ENCODE measurements around the gene POPDC2. TPM values are rescaled to one million over a fixed set of nuclear protein-coding genes. Genes with fewer than 3 reads are reported as not detected.

Gene POPDC2, protein sequence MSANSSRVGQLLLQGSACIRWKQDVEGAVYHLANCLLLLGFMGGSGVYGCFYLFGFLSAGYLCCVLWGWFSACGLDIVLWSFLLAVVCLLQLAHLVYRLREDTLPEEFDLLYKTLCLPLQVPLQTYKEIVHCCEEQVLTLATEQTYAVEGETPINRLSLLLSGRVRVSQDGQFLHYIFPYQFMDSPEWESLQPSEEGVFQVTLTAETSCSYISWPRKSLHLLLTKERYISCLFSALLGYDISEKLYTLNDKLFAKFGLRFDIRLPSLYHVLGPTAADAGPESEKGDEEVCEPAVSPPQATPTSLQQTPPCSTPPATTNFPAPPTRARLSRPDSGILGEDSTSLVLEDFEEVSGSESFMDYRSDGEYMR
- total RNA-seq: 1 to 10 TPM; 1.4 to 1.7 TPM

DNA sequence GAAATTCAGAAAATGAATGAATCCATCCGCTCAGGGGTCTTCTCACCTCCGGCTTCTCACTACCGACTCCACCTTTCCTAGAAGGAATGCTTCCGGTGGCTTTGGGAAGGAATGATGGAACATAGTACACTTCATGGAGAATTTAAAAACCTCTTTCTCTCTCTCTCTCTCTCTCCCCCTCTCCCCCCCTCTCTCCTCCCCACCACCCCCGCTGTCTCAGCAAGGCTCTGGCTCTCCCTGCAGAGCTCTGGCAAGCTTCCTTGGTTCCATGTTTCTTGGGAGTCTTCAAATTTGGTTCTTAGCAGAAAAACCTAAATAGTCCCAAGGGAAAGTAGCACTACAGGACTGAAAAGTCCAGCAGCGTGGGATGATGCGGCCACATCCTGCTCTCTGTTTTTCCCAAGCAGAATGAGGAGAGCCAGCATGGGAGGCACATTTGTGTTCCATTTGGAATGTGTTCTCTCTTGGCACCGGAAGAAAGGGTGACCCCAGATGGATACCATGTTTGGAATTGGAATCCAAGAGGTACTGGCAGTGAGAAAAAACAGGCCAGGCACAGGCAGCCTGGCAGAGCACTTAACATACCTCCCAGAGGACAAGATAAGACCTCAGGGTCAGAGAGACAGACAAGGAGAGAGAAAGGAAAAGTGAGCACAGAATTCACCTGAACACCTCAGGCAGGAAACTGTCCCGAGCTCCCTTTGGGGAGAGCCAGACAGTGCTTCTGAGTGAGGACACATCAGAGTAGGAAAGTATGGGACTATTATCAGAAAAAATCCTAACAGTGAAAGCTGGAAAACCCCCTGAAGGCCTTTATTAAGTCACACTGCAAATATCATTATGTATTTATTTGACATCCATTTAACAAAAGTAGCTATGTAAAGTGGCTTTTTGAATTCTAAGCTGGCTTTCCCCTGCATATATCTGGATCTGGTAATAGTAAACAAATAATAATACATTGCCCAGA lies at the start of gene POPDC2:
POPDC2 (minus strand) TSS at position 116 of the 967 bp plus-strand sequence. CDS start 166 bp downstream, outside the sequence.
- intact Hi-C loops (cut with DNase I, micrococcal nuclease): no loop called here
- Mint-ChIP-seq H3K27ac (no peak within 1 kb of the TSS), H3K27me3 (no peaks in the 10 kb centered on the region), H3K4me1 (no peaks in the 10 kb centered on the region), H3K4me3 (no peak within 1 kb of the TSS), H3K9me3 (ENCODE audit: low read depth) (no peaks in the 10 kb centered on the region), H3K36me3 (ENCODE audit: low read depth) (peaks cover 2% of the 10 kb centered on the region)
- ChIA-PET POLR2A (no interaction called here), CTCF (no interaction called here)
- ATAC-seq (no peak), DNase-seq (no peak)

DNA sequence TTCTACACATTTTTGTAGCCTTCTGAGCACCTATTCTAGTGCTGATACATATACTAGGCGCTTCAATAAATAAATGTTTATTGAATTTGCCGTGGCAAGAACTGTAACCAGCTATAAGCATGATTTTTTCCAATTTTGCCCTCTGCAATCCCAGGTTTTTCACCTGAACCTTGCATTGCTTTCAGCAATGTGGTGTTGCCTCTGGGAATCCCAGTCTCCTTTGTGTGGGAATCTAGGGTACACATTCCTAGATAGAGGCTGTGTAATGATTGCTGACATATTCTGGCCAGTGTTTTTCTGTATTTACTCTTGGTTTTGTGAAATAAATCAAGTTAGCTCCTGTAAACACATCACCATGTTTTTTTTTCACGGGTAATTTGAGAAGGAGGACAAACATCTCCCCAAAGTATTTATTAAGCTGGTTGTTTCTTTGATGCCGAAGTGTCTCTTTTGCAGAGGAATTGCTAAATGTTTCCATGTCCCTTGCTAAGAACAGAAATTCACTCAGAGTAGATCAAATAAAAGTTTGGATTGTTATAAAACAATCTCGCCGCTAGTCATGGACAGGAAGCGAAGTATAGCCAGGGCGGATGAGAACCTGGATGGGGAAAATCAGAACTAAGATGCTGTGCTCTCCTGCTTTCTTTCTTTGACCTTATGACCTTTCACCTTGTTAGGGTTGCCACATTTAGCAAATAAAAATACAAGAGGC lies 43.6 kb upstream of the POPDC2 start:
- ATAC-seq: no peak
- Mint-ChIP-seq H3K9me3 (ENCODE audit: low read depth) (peaks cover 4% of the 10 kb centered on the region), H3K4me1 (peaks cover 39% of the 10 kb centered on the region), H3K27me3 (peaks cover 5% of the 10 kb centered on the region), H3K27ac (no peak overlapping the region), H3K36me3 (ENCODE audit: low read depth) (peaks cover 4% of the 10 kb centered on the region), H3K4me3 (peak overlapping the region; percentile 67)
- CTCF ChIA-PET: interaction anchor here (0.8 to 1.4 kb wide), 2 partner anchors 13 to 22 kb away, joined by 3 to 6 read pairs; no protein-coding TSS in a partner anchor
- POLR2A ChIA-PET: interaction anchor here (0.6 to 1.2 kb wide), 2 partner anchors 190 to 392 kb away, joined by 3 to 5 read pairs; no protein-coding TSS in a partner anchor
- no peak for DNase-seq
- intact Hi-C loops (cut with DNase I, micrococcal nuclease): loop anchor here (2.0 to 5.0 kb wide), 2 partner anchors 412 to 641 kb away; partner anchors contain the start of gene ARHGAP31 (in 1 of the 2)

DNA sequence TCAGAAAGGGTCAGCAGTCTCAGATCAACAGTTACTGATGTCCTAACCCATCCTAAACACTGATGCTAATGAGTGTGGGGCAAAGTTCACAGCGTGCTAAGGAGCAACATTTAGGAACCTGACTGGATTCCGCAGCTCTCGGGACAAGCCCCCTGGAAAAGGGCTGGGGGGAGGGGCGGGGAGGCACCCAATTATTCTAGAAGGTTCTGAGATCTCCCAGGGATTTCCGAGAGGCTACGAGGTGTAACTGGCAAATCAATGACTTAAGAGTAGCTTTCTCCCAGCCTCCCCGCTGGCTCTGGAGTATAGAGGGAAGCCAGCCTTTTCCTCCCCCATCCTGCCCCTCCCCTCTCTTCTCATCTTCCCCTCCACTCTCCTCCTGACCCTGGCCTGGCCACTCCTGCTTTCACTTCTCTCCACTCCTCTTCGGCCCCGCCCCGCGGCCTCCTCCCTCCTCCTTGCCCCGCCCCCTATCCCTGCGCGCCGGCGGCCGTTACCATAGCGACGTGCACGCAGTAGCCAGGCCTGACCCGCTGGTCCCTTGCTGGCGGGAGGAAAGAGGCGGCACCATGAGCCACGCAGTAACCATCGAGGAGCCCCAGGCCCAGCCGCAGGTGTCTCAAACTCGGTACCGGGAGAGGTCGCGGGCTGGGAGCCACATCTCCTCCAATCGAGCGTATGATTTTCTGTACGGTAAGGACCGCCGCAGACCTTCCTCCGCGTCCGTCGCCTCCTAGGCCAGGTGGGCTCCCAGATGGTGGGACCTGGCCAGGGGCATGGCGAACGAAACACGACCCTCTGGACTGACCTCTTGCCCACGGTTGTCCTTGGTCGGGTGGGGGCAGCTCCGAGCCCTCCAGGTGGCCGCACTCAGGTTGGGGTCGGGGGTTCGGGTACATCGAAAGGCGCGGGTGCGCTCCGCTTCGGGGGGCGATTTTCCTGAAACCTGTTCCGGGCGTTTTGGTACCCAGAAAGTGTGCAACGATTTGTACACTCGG lies 42.4 kb upstream of the POPDC2 start, which contains the start of gene CFAP91:
CFAP91 (plus strand) TSS at position 493 of the 998 bp plus-strand sequence; CDS start at position 570, 77 bp downstream.
- CTCF ChIA-PET: interaction anchor here (0.7 to 0.8 kb wide), 2 partner anchors 21 to 200 kb away, joined by 3 read pairs; no protein-coding TSS in a partner anchor
- Mint-ChIP-seq H3K4me1 (peaks cover 39% of the 10 kb centered on the region), H3K4me3 (peak within 1 kb of the TSS; percentile 67), H3K27me3 (peaks cover 5% of the 10 kb centered on the region), H3K9me3 (ENCODE audit: low read depth) (peaks cover 4% of the 10 kb centered on the region), H3K27ac (peak within 1 kb of the TSS; percentile 59), H3K36me3 (ENCODE audit: low read depth) (peaks cover 4% of the 10 kb centered on the region)
- POLR2A ChIA-PET: interaction anchor here (1.2 kb wide), 1 partner anchor 393 kb away, joined by 3 read pairs; no protein-coding TSS in a partner anchor
- intact Hi-C loops (cut with DNase I, micrococcal nuclease): loop anchor here (2.0 to 5.0 kb wide), 2 partner anchors 411 to 642 kb away; partner anchors contain the start of gene ARHGAP31 (in 1 of the 2)
- DNase-seq (peak; percentile 90), ATAC-seq (peak; percentile 86)

DNA sequence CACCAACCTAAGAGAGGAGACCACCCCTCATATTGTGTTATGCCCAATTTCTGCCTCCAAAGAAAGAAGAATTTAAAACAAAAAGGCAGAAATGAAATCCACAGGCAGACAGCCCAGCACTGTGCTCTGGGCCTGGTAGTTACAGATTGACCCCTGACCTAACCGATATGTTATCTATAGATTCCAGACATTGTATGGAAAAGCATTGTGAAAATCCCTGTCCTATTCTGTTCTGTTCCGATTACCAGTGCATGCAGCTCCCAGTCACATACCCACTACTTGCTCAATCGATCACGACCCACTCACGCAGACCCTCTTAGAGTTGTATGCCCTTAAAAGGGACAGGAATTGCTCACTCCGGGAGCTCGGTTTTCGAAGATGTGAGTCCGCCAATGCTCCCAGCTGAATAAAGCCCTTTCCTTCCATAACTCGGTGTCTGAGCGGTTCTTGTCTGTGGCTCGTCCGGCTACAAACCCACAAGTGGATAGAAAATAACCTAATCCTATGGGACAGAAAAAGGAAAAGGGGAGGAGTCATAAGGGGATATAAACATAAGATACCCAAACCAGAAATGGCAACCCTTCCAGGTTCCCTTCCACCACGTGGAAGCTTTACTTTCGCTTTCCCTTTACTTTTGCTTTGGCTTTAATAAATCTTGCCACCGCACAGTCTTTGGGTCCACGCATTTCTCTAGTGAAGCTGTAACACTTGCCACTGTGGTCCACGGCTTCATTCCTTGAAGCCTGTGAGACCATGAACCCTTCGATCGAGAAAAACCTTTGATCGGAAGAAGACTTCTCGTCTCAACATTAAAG lies 40.7 kb upstream of the POPDC2 start:
- intact Hi-C loops (cut with DNase I, micrococcal nuclease): loop anchor here (1.0 to 5.0 kb wide), 7 partner anchors 24 to 409 kb away; partner anchors contain the start of genes COX17 (in 2 of the 2), ARHGAP31 (in 1 of the 2), GSK3B (in 1 of the 2) and TIMMDC1 (in 1 of the 2)
- POLR2A ChIA-PET: interaction anchor here (0.5 kb wide), 1 partner anchor 64 kb away, joined by 3 read pairs; no protein-coding TSS in a partner anchor
- Mint-ChIP-seq H3K9me3 (ENCODE audit: low read depth) (peaks cover 4% of the 10 kb centered on the region), H3K27ac (peak overlapping the region; percentile 95), H3K4me3 (peak overlapping the region; percentile 1), H3K27me3 (peaks cover 5% of the 10 kb centered on the region), H3K36me3 (ENCODE audit: low read depth) (peaks cover 4% of the 10 kb centered on the region), H3K4me1 (peaks cover 39% of the 10 kb centered on the region)
- DNase-seq: no peak
- peak; percentile 19 for ATAC-seq
- CTCF ChIA-PET: interaction anchor here (0.6 to 1.2 kb wide), 5 partner anchors 11 to 715 kb away, joined by 3 to 5 read pairs (median 3); no protein-coding TSS in a partner anchor

DNA sequence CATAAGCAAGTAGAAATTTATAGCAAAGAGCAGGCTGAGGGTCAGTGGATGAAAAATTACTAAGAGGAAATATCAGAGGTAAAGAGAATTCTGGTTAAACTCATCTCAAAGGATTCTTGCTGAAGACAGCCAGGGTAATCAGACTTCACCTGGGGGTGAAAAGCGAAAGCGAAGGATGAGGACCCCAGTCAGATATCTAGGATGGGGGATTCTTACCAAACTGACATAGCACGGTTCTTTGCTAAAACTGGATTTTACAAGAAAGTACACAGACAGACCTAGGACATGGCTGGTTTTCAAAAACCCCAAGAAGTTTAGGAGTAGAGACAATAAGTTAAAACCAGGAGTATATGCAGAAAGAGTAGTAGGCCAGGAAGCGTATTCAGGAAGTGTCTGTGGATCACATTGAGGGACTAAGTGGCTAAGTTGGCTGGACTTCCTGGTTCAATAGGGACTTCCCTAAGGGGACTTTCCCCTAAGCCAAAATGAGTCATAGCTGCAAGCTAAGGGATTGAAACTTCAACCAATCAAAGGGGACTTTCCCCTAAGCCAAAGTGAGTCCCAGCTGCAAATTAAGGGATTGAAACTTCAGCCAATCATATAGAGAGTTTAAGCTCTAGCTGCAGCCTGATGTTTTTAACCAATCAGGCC lies 40.0 kb upstream of the POPDC2 start:
- POLR2A ChIA-PET: no interaction called here
- peaks cover 39% of the 10 kb centered on the region for H3K4me1 Mint-ChIP-seq
- CTCF ChIA-PET: interaction anchor here (0.7 to 1.2 kb wide), 3 partner anchors 10 to 208 kb away, joined by 3 to 5 read pairs (median 4); no protein-coding TSS in a partner anchor
- H3K27ac Mint-ChIP-seq: peak overlapping the region; percentile 95
- peak; percentile 63 for ATAC-seq
- H3K27me3 Mint-ChIP-seq: peaks cover 5% of the 10 kb centered on the region
- DNase-seq: peak; percentile 30
- intact Hi-C loops (cut with DNase I, micrococcal nuclease): loop anchor here (1.0 to 5.0 kb wide), 7 partner anchors 23 to 408 kb away; partner anchors contain the start of genes COX17 (in 2 of the 2), ARHGAP31 (in 1 of the 2), GSK3B (in 1 of the 2) and TIMMDC1 (in 1 of the 2)
- peak overlapping the region; percentile 1 for H3K4me3 Mint-ChIP-seq
- peaks cover 4% of the 10 kb centered on the region for H3K36me3 Mint-ChIP-seq (ENCODE audit: low read depth)
- peaks cover 4% of the 10 kb centered on the region for H3K9me3 Mint-ChIP-seq (ENCODE audit: low read depth)

DNA sequence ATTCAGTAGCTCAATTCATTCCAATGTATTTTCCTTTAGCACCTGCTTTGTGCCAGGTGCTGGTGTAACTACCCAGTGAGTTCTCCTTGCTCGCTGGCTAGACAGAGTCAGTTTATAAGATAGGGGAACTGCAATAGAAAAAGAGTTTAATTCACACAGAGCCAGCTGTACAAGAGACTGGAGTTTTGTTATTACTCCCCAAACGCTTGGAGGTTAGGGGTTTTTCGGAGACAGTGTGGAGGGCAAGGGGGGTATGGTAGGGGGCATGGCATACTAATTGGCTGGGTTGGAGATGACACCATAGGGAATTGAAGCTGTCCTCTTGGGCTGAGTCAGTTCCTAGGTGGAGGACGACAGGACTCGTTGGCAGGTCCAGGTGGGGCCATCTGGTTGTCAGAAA lies 37.0 kb upstream of the POPDC2 start:
- peaks cover 27% of the 10 kb centered on the region for H3K4me1 Mint-ChIP-seq
- CTCF ChIA-PET: interaction anchor here (0.6 to 1.2 kb wide), 4 partner anchors 13 to 600 kb away, joined by 3 to 4 read pairs (median 3); no protein-coding TSS in a partner anchor
- no peak overlapping the region for H3K4me3 Mint-ChIP-seq
- peaks cover 4% of the 10 kb centered on the region for H3K36me3 Mint-ChIP-seq (ENCODE audit: low read depth)
- DNase-seq (no peak), ATAC-seq (no peak)
- H3K27me3 Mint-ChIP-seq: no peaks in the 10 kb centered on the region
- POLR2A ChIA-PET: no interaction called here
- intact Hi-C loops (cut with DNase I, micrococcal nuclease): no loop called here
- H3K9me3 Mint-ChIP-seq (ENCODE audit: low read depth): peaks cover 4% of the 10 kb centered on the region
- no peak overlapping the region for H3K27ac Mint-ChIP-seq

DNA sequence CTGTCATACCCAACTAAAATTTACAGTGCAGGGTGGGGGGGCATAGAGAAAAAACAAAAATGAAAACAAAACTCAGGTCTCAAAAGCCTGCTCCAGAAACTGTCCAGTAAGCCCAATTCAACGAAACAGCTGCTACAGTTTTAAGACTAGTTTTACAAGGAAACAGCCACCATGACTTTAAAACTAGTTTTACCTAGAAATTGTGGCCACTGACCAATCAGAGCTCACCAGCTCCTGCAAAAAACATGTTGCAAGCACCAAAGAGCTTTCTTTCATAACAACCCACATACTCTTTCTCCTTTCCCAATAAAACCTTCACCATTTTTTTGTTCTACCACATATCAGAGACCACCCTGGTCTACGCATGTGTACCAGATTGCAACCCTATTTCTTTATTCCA lies 35.1 kb upstream of the POPDC2 start:
- ChIA-PET CTCF (interaction anchor here (0.6 to 1.8 kb wide), 3 partner anchors 14 to 430 kb away, joined by 3 to 9 read pairs (median 3); no protein-coding TSS in a partner anchor), POLR2A (no interaction called here)
- Mint-ChIP-seq H3K27me3 (no peaks in the 10 kb centered on the region), H3K4me1 (peaks cover 9% of the 10 kb centered on the region), H3K9me3 (ENCODE audit: low read depth) (no peaks in the 10 kb centered on the region), H3K27ac (no peak overlapping the region), H3K36me3 (ENCODE audit: low read depth) (no peaks in the 10 kb centered on the region), H3K4me3 (no peak overlapping the region)
- intact Hi-C loops (cut with DNase I, micrococcal nuclease): no loop called here
- DNase-seq (no peak), ATAC-seq (no peak)

DNA sequence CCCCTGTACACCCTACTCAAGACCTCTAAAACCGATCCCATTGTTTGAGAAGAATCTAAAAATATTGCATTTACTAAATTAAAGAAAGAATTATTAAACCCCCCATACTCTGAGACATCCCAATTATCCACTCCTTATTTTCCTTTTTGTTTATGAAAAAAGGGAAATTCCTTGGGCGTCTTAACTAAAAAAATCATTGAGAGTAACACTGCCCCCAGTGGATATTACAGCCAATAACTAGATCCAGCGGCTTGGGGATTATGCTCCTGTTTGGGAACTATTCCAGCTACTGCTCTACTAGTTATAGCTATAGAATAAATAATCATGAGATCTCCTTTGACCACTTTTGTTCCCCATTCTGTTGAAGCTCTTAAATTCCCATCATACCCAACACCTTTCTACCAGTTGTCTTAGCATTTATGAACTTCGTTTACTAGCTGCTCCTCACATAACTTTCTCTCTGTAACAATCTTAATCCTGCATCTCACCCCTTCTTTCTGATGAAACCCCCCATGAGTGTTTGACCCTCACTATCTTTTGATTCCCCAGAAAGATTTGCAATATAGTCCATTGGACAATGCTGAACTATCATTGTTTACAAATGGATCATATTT lies 29.8 kb upstream of the POPDC2 start:
- Mint-ChIP-seq H3K27me3 (peaks cover 3% of the 10 kb centered on the region), H3K36me3 (ENCODE audit: low read depth) (no peaks in the 10 kb centered on the region), H3K4me3 (no peak overlapping the region), H3K4me1 (no peaks in the 10 kb centered on the region), H3K27ac (no peak overlapping the region), H3K9me3 (ENCODE audit: low read depth) (no peaks in the 10 kb centered on the region)
- POLR2A ChIA-PET: interaction anchor here (1.1 kb wide), 1 partner anchor 14 kb away, joined by 3 read pairs; no protein-coding TSS in a partner anchor
- DNase-seq (no peak), ATAC-seq (no peak)
- intact Hi-C loops (cut with DNase I, micrococcal nuclease): no loop called here
- CTCF ChIA-PET: interaction anchor here (0.6 to 2.8 kb wide), 17 partner anchors 9 to 476 kb away, joined by 3 to 25 read pairs (median 4); partner anchors contain the start of gene COX17

Measured in activated CD4-positive, alpha-beta T cell treated with anti-CD3 and anti-CD28 coated beads for 36 hours (primary cell).